Ascending aorta (tissue), 2 donors: ENCODE measurements around the gene MCRS1. TPM values are rescaled to one million over a fixed set of nuclear protein-coding genes. Genes with fewer than 3 reads are reported as not detected.

Source experiments
- DNase-seq, 2 donors: peaks; one replicate each; pipeline ENCODE4 v3.0.0-alpha.2; 2019; ENCODE audit warnings: low spot score in 2 of 2
- H3K27ac ChIP-seq, 2 donors: fragments of 200-600 bp; sonication (generic); one replicate each; pipeline ENCODE4 v1.5.1; 2016 to 2017; ENCODE audit warnings: mild to moderate bottlenecking in 1 of 2
- H3K27me3 ChIP-seq: fragments of 200-600 bp; sonication (generic); one replicate; pipeline ENCODE4 v1.5.1; 2017
- H3K36me3 ChIP-seq, 2 donors: fragments of 200-600 bp; sonication (generic); one replicate each; pipeline ENCODE4 v1.5.1; 2016
- H3K4me1 ChIP-seq, 2 donors: fragments of 200-600 bp; sonication (generic); one replicate each; pipeline ENCODE4 v1.5.1; 2016 to 2017; ENCODE audit warnings: mild to moderate bottlenecking in 1 of 2
- H3K4me3 ChIP-seq, 2 donors: fragments of 200-600 bp; sonication (generic); one replicate each; pipeline ENCODE4 v1.5.1; 2016 to 2017; ENCODE audit warnings: mild to moderate bottlenecking in 1 of 2
- H3K9me3 ChIP-seq, 2 donors: fragments of 200-600 bp; sonication (generic); one replicate each; pipeline ENCODE4 v1.5.1; 2016
- CTCF ChIP-seq, 3 experiments: fragments of 200-600 bp in 2 of 3; fragments of 450-650 bp in 1 of 3; sonication (generic) in 2 of 3; IDR thresholded peaks; one replicate each; pipeline ENCODE4 v1.5.1; 2016 to 2019; ENCODE audit warnings: antibody characterized with exemption in 3 of 3, mild to moderate bottlenecking in 1 of 3, moderate library complexity in 1 of 3
- intact Hi-C: fragments of 100-400 bp; cut with DNase I; formaldehyde crosslinking; loops from one replicate; pipeline ENCODE4 v1.15.1; 2023
- total RNA-seq: library from RNA; depleted of rRNA; stranded (reverse); fragments of >200 nt; gene quantifications from one replicate; pipeline ENCODE4 v1.1.0, GENCODE V29; 2016

MCRS1 gene
- total RNA-seq, 1 donor from 2014 or later = 66.8 TPM

- H3K27me3 ChIP-seq = peaks cover 5% of the 10 kb centered on the region
- H3K27ac ChIP-seq = no peak overlapping the region
- H3K4me1 ChIP-seq = peaks cover 0 to 9% of the 10 kb centered on the region in 2 donors
- DNase-seq = peak in 1 of 2 donors; percentile 46
- peak overlapping the region; percentile 51 to 72 for H3K4me3 ChIP-seq
- H3K36me3 ChIP-seq = no peaks in the 10 kb centered on the region
- H3K9me3 ChIP-seq = no peaks in the 10 kb centered on the region
- TF ChIP-seq CTCF (IDR thresholded peaks at IDR 0.05) = no peak
- intact Hi-C loops = no loop called here
These were observed 28.3 kb downstream of the MCRS1 start for GRCh38 chr12:49539406-49540228.

GRCh38 chr12:49538510-49539403 lies 29.2 kb downstream of the MCRS1 start, which contains the start of gene KCNH3:
TSS of gene KCNH3 (plus strand) at chr12:49539030. CDS start at chr12:49539417, 387 bp downstream.
- no peak for TF ChIP-seq CTCF (IDR thresholded peaks at IDR 0.05)
- peak in 1 of 2 donors; percentile 84 for DNase-seq
- Histone ChIP-seq H3K4me1 (peaks cover 0 to 9% of the 10 kb centered on the region in 2 donors), H3K9me3 (no peaks in the 10 kb centered on the region), H3K27me3 (peaks cover 5% of the 10 kb centered on the region), H3K27ac (no peak within 1 kb of the TSS), H3K4me3 (peak within 1 kb of the TSS; percentile 51 to 72), H3K36me3 (no peaks in the 10 kb centered on the region)
- intact Hi-C loops = no loop called here

- peak in 1 of 2 donors; percentile 63 for DNase-seq
- Histone ChIP-seq H3K9me3 (no peaks in the 10 kb centered on the region), H3K27me3 (peaks cover 5% of the 10 kb centered on the region), H3K36me3 (no peaks in the 10 kb centered on the region), H3K27ac (no peak overlapping the region), H3K4me3 (peak overlapping the region; percentile 51 to 72), H3K4me1 (peaks cover 0 to 9% of the 10 kb centered on the region in 2 donors)
- TF ChIP-seq CTCF (IDR thresholded peaks at IDR 0.05) = no peak
- intact Hi-C loops = no loop called here
These were observed 30.0 kb downstream of the MCRS1 start for GRCh38 chr12:49537752-49538509.

- Histone ChIP-seq H3K4me3 (peak overlapping the region; percentile 51 to 72), H3K4me1 (peaks cover 0 to 9% of the 10 kb centered on the region in 2 donors), H3K27ac (no peak overlapping the region), H3K36me3 (no peaks in the 10 kb centered on the region), H3K27me3 (peaks cover 5% of the 10 kb centered on the region), H3K9me3 (no peaks in the 10 kb centered on the region)
- DNase-seq = no peak
- intact Hi-C loops = no loop called here
- TF ChIP-seq CTCF (IDR thresholded peaks at IDR 0.05) = no peak
These were observed 30.7 kb downstream of the MCRS1 start for GRCh38 chr12:49537231-49537751.

- Histone ChIP-seq H3K9me3 (no peaks in the 10 kb centered on the region), H3K27ac (no peak overlapping the region), H3K4me1 (peaks cover 0 to 9% of the 10 kb centered on the region in 2 donors), H3K36me3 (no peaks in the 10 kb centered on the region), H3K27me3 (peaks cover 5% of the 10 kb centered on the region), H3K4me3 (no peak overlapping the region)
- TF ChIP-seq CTCF (IDR thresholded peaks at IDR 0.05) = no peak
- intact Hi-C loops = no loop called here
- DNase-seq = no peak
These were observed 31.3 kb downstream of the MCRS1 start for GRCh38 chr12:49536526-49537071.
